ENCODE measurements around the gene RAPGEF4. TPM values are rescaled to one million over a fixed set of nuclear protein-coding genes. Genes with fewer than 3 reads are reported as not detected.

RAPGEF4 gene
- total RNA-seq, 1 experiment from 2014 or later, result 0.59 TPM

- TF ChIP-seq ZBTB33 (IDR thresholded peaks at IDR 0.05; ENCODE audit: extremely low read depth, insufficient replicate concordance, low read length) (no peak), CEBPB (IDR thresholded peaks at IDR 0.05; ENCODE audit: low read depth) (no peak), RAD21 (IDR thresholded peaks at IDR 0.05; ENCODE audit: low read depth) (no peak), TCF7L2 (IDR thresholded peaks at IDR 0.05; ENCODE audit: borderline replicate concordance, extremely low read depth, insufficient read depth, insufficient read length) (no peak), SRF (IDR thresholded peaks at IDR 0.05; ENCODE audit: low read depth) (no peak), ELF1 (IDR thresholded peaks at IDR 0.05; ENCODE audit: borderline replicate concordance, low read depth) (no peak), FOSL1 (IDR thresholded peaks at IDR 0.05; ENCODE audit: low read depth) (no peak), REST (IDR thresholded peaks at IDR 0.05; ENCODE audit: low read depth) (no peak), EGR1 (IDR thresholded peaks at IDR 0.05; ENCODE audit: low read depth) (no peak), YY1 (IDR thresholded peaks at IDR 0.05; ENCODE audit: extremely low read depth, insufficient replicate concordance, low read depth, low read length) (no peak), ZNF274 (IDR thresholded peaks at IDR 0.05; ENCODE audit: low read depth, low read length) (no peak)
- TF ChIP-seq, protein P1, sequence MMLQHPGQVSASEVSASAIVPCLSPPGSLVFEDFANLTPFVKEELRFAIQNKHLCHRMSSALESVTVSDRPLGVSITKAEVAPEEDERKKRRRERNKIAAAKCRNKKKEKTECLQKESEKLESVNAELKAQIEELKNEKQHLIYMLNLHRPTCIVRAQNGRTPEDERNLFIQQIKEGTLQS (IDR thresholded peaks at IDR 0.05), result no peak
- TF ChIP-seq, protein P2, sequence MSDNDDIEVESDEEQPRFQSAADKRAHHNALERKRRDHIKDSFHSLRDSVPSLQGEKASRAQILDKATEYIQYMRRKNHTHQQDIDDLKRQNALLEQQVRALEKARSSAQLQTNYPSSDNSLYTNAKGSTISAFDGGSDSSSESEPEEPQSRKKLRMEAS (IDR thresholded peaks at IDR 0.05), result no peak
- no peak for DNase-seq (ENCODE audit: low read depth, low spot score)
- H3K9me2 ChIP-seq (ENCODE audit: insufficient read depth), result no peaks in the 10 kb centered on the region
- ChIA-PET CTCF (no interaction called here), POLR2A (no interaction called here), RAD21 (ENCODE audit: low non-redundant PET in 1 of 2, low total read pairs in 2 of 2, uncharacterized antibody in 2 of 2, unreplicated experiment in 2 of 2) (no interaction called here)
- H3K4me3 ChIP-seq (replicated peaks in 1 of 2; ENCODE audit: low read depth in 1 of 2, low read length in 2 of 2), result no peak overlapping the region
- no peaks in the 10 kb centered on the region for H4K20me1 ChIP-seq (ENCODE audit: insufficient read depth)
- no peaks in the 10 kb centered on the region for H3K27me3 ChIP-seq (ENCODE audit: insufficient read depth, low read length)
- no peaks in the 10 kb centered on the region for H3K79me2 ChIP-seq (ENCODE audit: insufficient read depth, low read length)
- no peak for ATAC-seq
- no peaks in the 10 kb centered on the region for H3K36me3 ChIP-seq (ENCODE audit: control insufficient read depth in 1 of 2, insufficient read depth in 2 of 2, low read length in 2 of 2)
- no peaks in the 10 kb centered on the region for H3K4me1 ChIP-seq (ENCODE audit: control insufficient read depth in 1 of 2, insufficient read depth in 2 of 2, low read length in 2 of 2)
- intact Hi-C loops (cut with micrococcal nuclease), result no loop called here
- no peak overlapping the region for H2AFZ ChIP-seq (ENCODE audit: low read depth, low read length, poor library complexity, severe bottlenecking)
- no peak overlapping the region for H3K4me2 ChIP-seq (ENCODE audit: low read length)
- no peaks in the 10 kb centered on the region for H3K9me3 ChIP-seq (ENCODE audit: control insufficient read depth in 1 of 2, insufficient read depth in 1 of 2, low read depth in 1 of 2, low read length in 2 of 2)
- H3K9ac ChIP-seq (ENCODE audit: low read length), result no peak overlapping the region
- BruUV-seq (replicated peaks), result no TSS peak
- H3K27ac ChIP-seq (ENCODE audit: low read depth, low read length), result no peak overlapping the region
These were observed 273.1 kb downstream of the RAPGEF4 start for GRCh38 chr2:173008786-173009185.
